ENCODE measurements around the gene DYNAP. TPM values are rescaled to one million over a fixed set of nuclear protein-coding genes. Genes with fewer than 3 reads are reported as not detected.

Gene DYNAP, protein sequence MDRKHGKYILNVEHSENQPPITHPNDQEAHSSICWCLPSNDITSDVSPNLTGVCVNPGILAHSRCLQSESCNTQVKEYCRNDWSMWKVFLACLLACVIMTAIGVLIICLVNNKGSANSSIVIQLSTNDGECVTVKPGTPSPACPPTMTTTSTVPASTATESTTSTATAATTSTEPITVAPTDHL
- total RNA-seq, result not detected in 2 replicates

DNA sequence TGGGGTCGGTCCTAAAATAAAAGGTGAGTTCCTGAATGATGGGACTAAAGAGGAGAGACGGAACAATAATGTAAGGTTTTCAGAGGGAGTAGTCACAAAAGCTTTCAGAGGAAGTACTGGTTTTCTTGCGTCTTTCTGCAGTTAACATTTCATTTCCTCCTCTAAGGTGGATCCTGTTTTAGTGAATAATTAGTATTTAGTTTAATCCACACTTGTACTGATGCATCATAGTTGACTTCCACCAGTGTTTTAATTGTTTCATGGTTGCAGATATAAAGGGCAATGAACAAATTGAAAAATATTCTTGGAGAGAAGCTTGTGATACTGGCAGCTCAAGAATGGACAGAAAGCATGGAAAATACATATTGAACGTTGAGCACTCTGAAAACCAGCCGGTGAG is at the start of gene DYNAP:
Gene DYNAP (plus strand): TSS at position 301 of the 400 bp plus-strand sequence. CDS start 38 bp downstream, at position 339.

Other genes with a start within 250 kb of the DYNAP start
- gene STARD6, start 233.4 kb upstream of the DYNAP start, total RNA-seq, result not detected in 2 replicates
- gene C18orf54, start 233.3 kb upstream of the DYNAP start, total RNA-seq, result 4.9 and 6.1 TPM in 2 replicates
- gene RAB27B, start 237.2 kb downstream of the DYNAP start, total RNA-seq, result 0.32 and 0.46 TPM in 2 replicates